Naive thymus-derived CD8-positive, alpha-beta T cell (primary cell): ENCODE measurements around the gene B3GNT9. TPM values are rescaled to one million over a fixed set of nuclear protein-coding genes. Genes with fewer than 3 reads are reported as not detected.
A peak's percentile ranks its signal among the peaks of the same experiment; 100 is the strongest.

ENCODE experiments used
- ATAC-seq, 2 donors: fragments of 150-1000 bp; cut with Tn5 transposase in 1 of 2; sonication (Bioruptor Pico), chemical (Tn5 transposase) in 1 of 2; 1 replicate in 1 of 2; 2 replicates in 1 of 2; pipeline ENCODE4 v1.10.0; 2021; ENCODE audit warnings: mild to moderate bottlenecking in 2 of 2, moderate library complexity in 2 of 2
- POLR2A ChIA-PET: fragments of 350-600 bp; sonication (Branson Sonifier 250); formaldehyde crosslinking; loops from one replicate; lab custom pipeline; 2021; ENCODE audit warnings: antibody characterized with exemption; lab: Charles Lee
- DNase-seq, 10 donors: peaks; one replicate each; pipeline versions ENCODE4 v3.0.0 to v3.0.0-alpha.2; 2020 to 2022
- H3K27ac Mint-ChIP-seq, 10 donors: one replicate each; pipeline ENCODE4 v1.8.0; 2020 to 2022; ENCODE audit warnings: mild to moderate bottlenecking in 10 of 10, mixed read lengths in 10 of 10, moderate library complexity in 4 of 10, inconsistent platforms in 1 of 10
- H3K27me3 Mint-ChIP-seq, 5 donors: one replicate each; pipeline ENCODE4 v1.8.0; 2021 to 2022; ENCODE audit warnings: mixed read lengths in 5 of 5
- H3K36me3 Mint-ChIP-seq, 3 donors: one replicate each; pipeline ENCODE4 v1.8.0; 2020 to 2022; ENCODE audit warnings: mixed read lengths in 3 of 3, mild to moderate bottlenecking in 2 of 3, inconsistent platforms in 1 of 3
- H3K4me1 Mint-ChIP-seq, 4 donors: one replicate each; pipeline ENCODE4 v1.8.0; 2021 to 2022; ENCODE audit warnings: mixed read lengths in 4 of 4
- H3K4me3 Mint-ChIP-seq, 10 donors: one replicate each; pipeline ENCODE4 v1.8.0; 2020 to 2022; ENCODE audit warnings: mild to moderate bottlenecking in 10 of 10, mixed read lengths in 10 of 10, moderate library complexity in 6 of 10, inconsistent platforms in 1 of 10
- H3K9me3 Mint-ChIP-seq, 9 donors: one replicate each; pipeline ENCODE4 v1.8.0; 2020 to 2022; ENCODE audit warnings: mixed read lengths in 9 of 9, mild to moderate bottlenecking in 3 of 9, inconsistent platforms in 1 of 9, moderate library complexity in 1 of 9
- polyA plus RNA-seq, 3 donors: library from polyadenylated mRNA; unstranded; fragments of 300-500 nt; fragmentation: Illumina TruSeq; gene quantifications; one replicate each; pipeline ENCODE4 v1.2.3, GENCODE V29; 2021
- total RNA-seq, 8 experiments: library from RNA in 2 of 8; stranded (reverse) in 2 of 8; gene quantifications; one replicate each; pipeline ENCODE4 v1.2.3 and lab custom pipeline; 2021 to 2026

B3GNT9 gene
- 1 to 10 TPM; 1.5 to 1.8 TPM for total RNA-seq
- polyA plus RNA-seq: 1 to 10 TPM in 1 of 3 donors, under 1 TPM in 2; 0.19 to 1.1 (median 0.28) TPM
- total RNA-seq (lab: John Stamatoyannopoulos, UW): 0.49 to 3.0 (median 1.1) reads per million in 6 experiments

GRCh38 chr16:67150833-67151396, at the start of gene B3GNT9:
B3GNT9 (minus strand) TSS chr16:67150998; CDS start chr16:67150485, 513 bp downstream.
- Mint-ChIP-seq H3K4me1 (peaks cover 6 to 23% (median 14%) of the 10 kb centered on the region in 4 donors), H3K4me3 (peak within 1 kb of the TSS; percentile 56 to 86 (median 70)), H3K27ac (peak within 1 kb of the TSS in 3 of 10 donors; percentile 17 to 55 (median 43)), H3K27me3 (peaks cover 0 to 23% (median 13%) of the 10 kb centered on the region in 5 donors), H3K36me3 (peaks cover 0 to 31% (median 24%) of the 10 kb centered on the region in 3 donors), H3K9me3 (no peaks in the 10 kb centered on the region)
- POLR2A ChIA-PET: interaction anchor here (1.1 to 1.9 kb wide), 3 partner anchors 12 to 124 kb away, joined by 3 to 5 read pairs (median 3); no protein-coding TSS in a partner anchor
- DNase-seq (no peak), ATAC-seq (peak; percentile 13 to 29)

GRCh38 chr16:67200491-67200890, 49.7 kb upstream of the B3GNT9 start:
- POLR2A ChIA-PET: no interaction called here
- peaks cover 0 to 45% (median 8%) of the 10 kb centered on the region in 3 donors for H3K36me3 Mint-ChIP-seq
- peaks cover 9 to 25% (median 12%) of the 10 kb centered on the region in 4 donors for H3K4me1 Mint-ChIP-seq
- H3K9me3 Mint-ChIP-seq: no peaks in the 10 kb centered on the region
- H3K27me3 Mint-ChIP-seq: no peaks in the 10 kb centered on the region
- H3K27ac Mint-ChIP-seq: peak overlapping the region in 1 of 10 donors; percentile 52
- ATAC-seq (no peak), DNase-seq (no peak)
- no peak overlapping the region for H3K4me3 Mint-ChIP-seq

GRCh38 chr16:67199808-67200198, 49.0 kb upstream of the B3GNT9 start:
- Mint-ChIP-seq H3K27me3 (no peaks in the 10 kb centered on the region), H3K9me3 (no peaks in the 10 kb centered on the region), H3K4me3 (no peak overlapping the region), H3K27ac (no peak overlapping the region), H3K4me1 (peaks cover 9 to 28% (median 15%) of the 10 kb centered on the region in 4 donors), H3K36me3 (peaks cover 0 to 52% (median 8%) of the 10 kb centered on the region in 3 donors)
- DNase-seq: peak in 1 of 10 donors; percentile 57
- POLR2A ChIA-PET: no interaction called here
- ATAC-seq: no peak

- no peak within 1 kb of the TSS for H3K4me3 Mint-ChIP-seq
- H3K27ac Mint-ChIP-seq: peak within 1 kb of the TSS in 6 of 10 donors; percentile 15 to 66 (median 46)
- H3K9me3 Mint-ChIP-seq: no peaks in the 10 kb centered on the region
- DNase-seq (peak in 1 of 10 donors; percentile 63), ATAC-seq (no peak)
- H3K36me3 Mint-ChIP-seq: peaks cover 0 to 53% (median 8%) of the 10 kb centered on the region in 3 donors
- H3K4me1 Mint-ChIP-seq: peaks cover 9 to 34% (median 19%) of the 10 kb centered on the region in 4 donors
- POLR2A ChIA-PET: no interaction called here
- H3K27me3 Mint-ChIP-seq: no peaks in the 10 kb centered on the region
Observed at GRCh38 chr16:67199011-67199807, 48.4 kb upstream of the B3GNT9 start, which contains the start of gene ELMO3. ELMO3 (plus strand) TSS chr16:67199131; CDS start chr16:67199327, 196 bp downstream.

GRCh38 chr16:67198238-67198734, 47.5 kb upstream of the B3GNT9 start:
- H3K27ac Mint-ChIP-seq: peak overlapping the region in 5 of 10 donors; percentile 29 to 66 (median 48)
- H3K36me3 Mint-ChIP-seq: peaks cover 0 to 58% (median 8%) of the 10 kb centered on the region in 3 donors

GRCh38 chr16:67197704-67198103, 46.9 kb upstream of the B3GNT9 start:
- Mint-ChIP-seq H3K4me3 (no peak overlapping the region), H3K4me1 (peaks cover 16 to 49% (median 34%) of the 10 kb centered on the region in 4 donors), H3K9me3 (no peaks in the 10 kb centered on the region), H3K27ac (peak overlapping the region in 4 of 10 donors; percentile 13 to 46 (median 29)), H3K27me3 (no peaks in the 10 kb centered on the region), H3K36me3 (peaks cover 0 to 58% (median 8%) of the 10 kb centered on the region in 3 donors)
- no peak for DNase-seq
- no peak for ATAC-seq
- POLR2A ChIA-PET: interaction anchor here (1.3 to 1.6 kb wide), 3 partner anchors 8 to 29 kb away, joined by 3 to 6 read pairs (median 5); partner anchors contain the start of gene TMEM208

More at GRCh38 chr16:67198238-67198734, 47.5 kb upstream of the B3GNT9 start:
- Mint-ChIP-seq H3K4me1 (peaks cover 14 to 43% (median 28%) of the 10 kb centered on the region in 4 donors), H3K9me3 (no peaks in the 10 kb centered on the region), H3K27me3 (no peaks in the 10 kb centered on the region), H3K4me3 (no peak overlapping the region)
- DNase-seq: peak in 1 of 10 donors; percentile 19
- peak; percentile 45 to 52 for ATAC-seq
- POLR2A ChIA-PET: interaction anchor here (1.3 to 1.6 kb wide), 3 partner anchors 8 to 28 kb away, joined by 3 to 6 read pairs (median 5); partner anchors contain the start of gene TMEM208

- H3K27ac Mint-ChIP-seq: peak overlapping the region in 5 of 10 donors; percentile 6 to 90 (median 44)
- peak overlapping the region in 3 of 10 donors; percentile 25 to 56 (median 39) for H3K4me3 Mint-ChIP-seq
- DNase-seq (no peak), ATAC-seq (no peak)
- H3K27me3 Mint-ChIP-seq: no peaks in the 10 kb centered on the region
- peaks cover 18 to 56% (median 39%) of the 10 kb centered on the region in 4 donors for H3K4me1 Mint-ChIP-seq
- peaks cover 0 to 58% (median 8%) of the 10 kb centered on the region in 3 donors for H3K36me3 Mint-ChIP-seq
- POLR2A ChIA-PET: interaction anchor here (0.8 to 1.6 kb wide), 3 partner anchors 9 to 51 kb away, joined by 3 to 5 read pairs (median 3); partner anchors contain the start of genes FHOD1 and TMEM208
- no peaks in the 10 kb centered on the region for H3K9me3 Mint-ChIP-seq
Observed at GRCh38 chr16:67196881-67197280, 46.1 kb upstream of the B3GNT9 start.

- Mint-ChIP-seq H3K4me1 (peaks cover 20 to 64% (median 46%) of the 10 kb centered on the region in 4 donors), H3K27me3 (no peaks in the 10 kb centered on the region), H3K9me3 (no peaks in the 10 kb centered on the region), H3K4me3 (peak overlapping the region in 1 of 10 donors; percentile 28), H3K27ac (peak overlapping the region in 3 of 10 donors; percentile 29 to 90 (median 70)), H3K36me3 (peaks cover 0 to 53% (median 8%) of the 10 kb centered on the region in 3 donors)
- no peak for ATAC-seq
- POLR2A ChIA-PET: no interaction called here
- no peak for DNase-seq
Observed at GRCh38 chr16:67195676-67196075, 44.9 kb upstream of the B3GNT9 start.

- Mint-ChIP-seq H3K27me3 (no peaks in the 10 kb centered on the region), H3K9me3 (no peaks in the 10 kb centered on the region), H3K27ac (peak overlapping the region in 6 of 10 donors; percentile 20 to 84 (median 80)), H3K4me1 (peaks cover 20 to 64% (median 46%) of the 10 kb centered on the region in 4 donors), H3K4me3 (peak overlapping the region in 9 of 10 donors; percentile 79 to 97 (median 90)), H3K36me3 (peaks cover 0 to 46% (median 8%) of the 10 kb centered on the region in 3 donors)
- no peak for DNase-seq
- POLR2A ChIA-PET: interaction anchor here (2.9 kb wide), 1 partner anchor 32 kb away, joined by 17 read pairs; the partner anchor contains the start of gene TMEM208
- ATAC-seq: no peak
Observed at GRCh38 chr16:67194260-67194659, 43.5 kb upstream of the B3GNT9 start.

- Mint-ChIP-seq H3K27me3 (no peaks in the 10 kb centered on the region), H3K4me1 (peaks cover 20 to 63% (median 46%) of the 10 kb centered on the region in 4 donors), H3K36me3 (peaks cover 0 to 45% (median 8%) of the 10 kb centered on the region in 3 donors), H3K9me3 (no peaks in the 10 kb centered on the region), H3K4me3 (peak overlapping the region; percentile 79 to 97 (median 90)), H3K27ac (peak overlapping the region in 7 of 10 donors; percentile 21 to 84 (median 77))
- DNase-seq (no peak), ATAC-seq (no peak)
- POLR2A ChIA-PET: interaction anchor here (1.7 to 2.9 kb wide), 2 partner anchors 33 to 51 kb away, joined by 6 to 17 read pairs; partner anchors contain the start of gene TMEM208
Observed at GRCh38 chr16:67193536-67193935, 42.7 kb upstream of the B3GNT9 start.

GRCh38 chr16:67192781-67193361, 42.1 kb upstream of the B3GNT9 start:
- Mint-ChIP-seq H3K36me3 (peaks cover 0 to 38% (median 8%) of the 10 kb centered on the region in 3 donors), H3K4me1 (peaks cover 20 to 57% (median 46%) of the 10 kb centered on the region in 4 donors), H3K9me3 (no peaks in the 10 kb centered on the region), H3K27me3 (peaks cover 0 to 1% (median 0%) of the 10 kb centered on the region in 5 donors), H3K4me3 (peak overlapping the region; percentile 81 to 97 (median 90)), H3K27ac (peak overlapping the region; percentile 81 to 94 (median 88))
- DNase-seq (no peak), ATAC-seq (no peak)
- POLR2A ChIA-PET: interaction anchor here (0.7 to 2.9 kb wide), 5 partner anchors 10 to 51 kb away, joined by 3 to 17 read pairs (median 3); partner anchors contain the start of gene TMEM208
